Activated CD8-positive, alpha-beta memory T cell treated with anti-CD3 and anti-CD28 coated beads for 4 hours (primary cell): ENCODE results near the gene SHANK2.

ENCODE experiments used
- DNase-seq, 2 donors: peaks; one replicate each; pipeline ENCODE4 v3.0.0-alpha.2; 2020; ENCODE audit warnings: low read depth in 2 of 2

Gene SHANK2

DNA sequence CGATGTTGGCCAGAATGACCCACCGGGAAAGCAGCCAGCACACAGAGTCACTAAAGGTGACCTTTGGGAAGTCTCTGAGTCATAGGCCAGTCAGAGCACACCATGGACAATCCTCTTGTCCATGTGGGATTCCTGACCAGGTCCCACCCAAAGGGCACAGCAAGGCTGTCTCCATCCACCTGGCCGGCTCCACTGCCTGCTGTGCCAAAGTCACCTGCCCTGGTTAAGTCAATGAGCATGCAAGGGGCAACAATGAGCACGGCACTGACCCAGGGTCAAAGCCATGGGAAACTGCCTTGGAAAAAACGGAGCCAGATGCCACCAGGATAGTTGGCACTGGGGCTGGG is 49.8 kb downstream of the SHANK2 start:
- DNase-seq = no peak
